ENCODE results near the gene CEACAM19. TPM values are rescaled to one million over a fixed set of nuclear protein-coding genes. Genes with fewer than 3 reads are reported as not detected.
A peak's percentile ranks its signal among the peaks of the same experiment; 100 is the strongest.

Gene CEACAM19
- polyA plus RNA-seq, 3 donors, result 7.6 TPM; not detected in 2

DNA sequence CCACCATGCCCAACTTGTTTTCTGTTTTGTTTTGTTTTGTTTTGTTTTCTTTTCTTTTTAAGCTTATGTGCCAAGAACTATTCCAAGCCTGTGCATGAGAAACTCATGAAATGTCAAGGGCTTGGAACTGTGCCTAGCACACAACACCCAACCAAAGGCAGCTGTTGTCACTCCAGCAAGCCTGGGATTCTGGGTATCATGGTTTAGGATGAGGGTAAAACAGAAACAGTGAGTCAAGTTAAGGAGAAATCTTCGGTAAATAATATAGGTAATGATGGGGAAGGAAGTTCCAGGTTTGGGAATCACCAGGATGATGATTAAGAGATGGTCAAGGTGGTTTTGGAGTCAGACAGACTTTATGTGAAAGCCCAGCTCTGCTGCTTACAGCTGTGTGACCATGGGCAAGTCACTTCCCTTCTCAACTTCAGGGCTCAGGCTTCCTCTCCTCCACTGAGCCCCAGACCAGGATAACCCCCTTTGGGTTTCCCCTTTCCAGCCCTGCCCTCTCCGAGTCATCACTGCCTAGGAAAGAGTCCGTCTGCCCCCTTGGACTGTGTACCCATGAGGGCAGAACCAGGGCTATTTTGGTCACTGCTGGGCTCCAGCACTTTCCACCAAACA is 22.5 kb upstream of the CEACAM19 start:
- H3K4me1 ChIP-seq (ENCODE audit: control insufficient read depth in 1 of 2, insufficient read depth in 2 of 2, low read length in 2 of 2), result peaks cover 6 to 9% of the 10 kb centered on the region in 2 donors
- peaks cover 6% of the 10 kb centered on the region for H3K79me2 ChIP-seq (ENCODE audit: insufficient read depth, low read length)
- no peaks in the 10 kb centered on the region for H3K9me3 ChIP-seq (replicated peaks in 1 of 2; ENCODE audit: control insufficient read depth in 1 of 2, insufficient read depth in 1 of 2, low read length in 2 of 2)
- 86% methylated on average over 3 of the region's 3 CpGs for WGBS (ENCODE audit: insufficient coverage)
- H3K27me3 ChIP-seq (ENCODE audit: control insufficient read depth in 2 of 2, insufficient read depth in 2 of 2, low read length in 2 of 2), result no peaks in the 10 kb centered on the region
- no peak overlapping the region for H3K9ac ChIP-seq (ENCODE audit: insufficient read depth, low read length, poor library complexity, severe bottlenecking)
- no peak overlapping the region for H3K4me3 ChIP-seq (replicated peaks in 1 of 3; ENCODE audit: low read depth in 2 of 3, low read length in 3 of 3)
- peaks cover 0 to 1% (median 0%) of the 10 kb centered on the region in 3 donors for H3K27me3 Mint-ChIP-seq (ENCODE audit: low read depth in 3 of 3)
- TF ChIP-seq CTCF (IDR thresholded peaks at IDR 0.05), result no peak
- H3K27ac ChIP-seq (ENCODE audit: low read depth in 1 of 2, low read length in 2 of 2), result peak overlapping the region in 1 of 2 donors; percentile 29
- H3K27ac Mint-ChIP-seq, result peak overlapping the region in 3 of 7 donors; percentile 4 to 62 (median 35)
- peaks cover 18% of the 10 kb centered on the region for H3K4me1 Mint-ChIP-seq
- intact Hi-C loops (cut with micrococcal nuclease), result no loop called here
- DNase-seq, result peak in 2 of 3 donors; percentile 15 to 65
- H3K9me3 Mint-ChIP-seq, result no peaks in the 10 kb centered on the region
- H4K20me1 ChIP-seq (ENCODE audit: insufficient read depth, low read length), result peaks cover 34% of the 10 kb centered on the region
- H3K4me3 Mint-ChIP-seq, result peak overlapping the region in 1 of 2 donors; percentile 24
- H3K36me3 Mint-ChIP-seq, result peaks cover 54 to 72% of the 10 kb centered on the region in 2 donors
- H2AFZ ChIP-seq (ENCODE audit: insufficient read depth, low read depth, low read length, poor library complexity, severe bottlenecking), result no peak overlapping the region
- no peak overlapping the region for H3K4me2 ChIP-seq (replicated peaks; ENCODE audit: extremely low read depth, low read length, poor library complexity, severe bottlenecking)
- peaks cover 52 to 57% of the 10 kb centered on the region in 2 donors for H3K36me3 ChIP-seq (replicated peaks in 1 of 2; ENCODE audit: control insufficient read depth in 1 of 2, insufficient read depth in 2 of 2, low read length in 2 of 2)

DNA sequence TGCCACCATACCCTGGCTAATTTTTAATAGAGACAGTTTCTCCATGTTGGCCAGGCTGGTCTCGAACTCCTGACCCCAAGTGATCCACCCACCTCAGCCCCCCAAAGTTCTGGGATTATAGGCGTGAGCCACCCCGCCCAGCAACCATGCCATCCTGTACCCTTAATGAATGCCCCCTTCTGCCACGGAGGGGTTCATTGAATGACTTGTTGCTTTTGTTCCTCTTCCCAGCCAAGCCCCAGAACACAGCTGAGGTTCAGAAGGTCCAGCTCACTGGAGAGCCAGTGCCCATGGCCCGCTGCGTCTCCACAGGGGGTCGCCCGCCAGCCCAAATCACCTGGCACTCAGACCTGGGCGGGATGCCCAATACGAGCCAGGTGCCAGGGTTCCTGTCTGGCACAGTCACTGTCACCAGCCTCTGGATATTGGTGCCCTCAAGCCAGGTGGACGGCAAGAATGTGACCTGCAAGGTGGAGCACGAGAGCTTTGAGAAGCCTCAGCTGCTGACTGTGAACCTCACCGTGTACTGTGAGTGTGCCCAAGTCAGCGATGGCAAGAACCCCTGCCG is 21.6 kb upstream of the CEACAM19 start:
- Histone ChIP-seq H3K4me3 (replicated peaks in 1 of 3; ENCODE audit: low read depth in 2 of 3, low read length in 3 of 3) (no peak overlapping the region), H4K20me1 (ENCODE audit: insufficient read depth, low read length) (peaks cover 38% of the 10 kb centered on the region), H3K79me2 (ENCODE audit: insufficient read depth, low read length) (peaks cover under 1% of the 10 kb centered on the region), H3K4me2 (replicated peaks; ENCODE audit: extremely low read depth, low read length, poor library complexity, severe bottlenecking) (no peak overlapping the region), H3K27me3 (ENCODE audit: control insufficient read depth in 2 of 2, insufficient read depth in 2 of 2, low read length in 2 of 2) (no peaks in the 10 kb centered on the region), H2AFZ (ENCODE audit: insufficient read depth, low read depth, low read length, poor library complexity, severe bottlenecking) (no peak overlapping the region), H3K4me1 (ENCODE audit: control insufficient read depth in 1 of 2, insufficient read depth in 2 of 2, low read length in 2 of 2) (peaks cover under 1 to 1% of the 10 kb centered on the region in 2 donors), H3K36me3 (replicated peaks in 1 of 2; ENCODE audit: control insufficient read depth in 1 of 2, insufficient read depth in 2 of 2, low read length in 2 of 2) (peaks cover 53 to 60% of the 10 kb centered on the region in 2 donors), H3K9me3 (replicated peaks in 1 of 2; ENCODE audit: control insufficient read depth in 1 of 2, insufficient read depth in 1 of 2, low read length in 2 of 2) (no peaks in the 10 kb centered on the region), H3K27ac (ENCODE audit: low read depth in 1 of 2, low read length in 2 of 2) (no peak overlapping the region), H3K9ac (ENCODE audit: insufficient read depth, low read length, poor library complexity, severe bottlenecking) (no peak overlapping the region)
- 98% methylated on average over 15 of the region's 15 CpGs for WGBS (ENCODE audit: insufficient coverage)
- Mint-ChIP-seq H3K4me3 (no peak overlapping the region), H3K27me3 (ENCODE audit: low read depth in 3 of 3) (peaks cover 0 to under 1% (median 0%) of the 10 kb centered on the region in 3 donors), H3K4me1 (peaks cover 16% of the 10 kb centered on the region), H3K36me3 (peaks cover 58 to 77% of the 10 kb centered on the region in 2 donors), H3K9me3 (no peaks in the 10 kb centered on the region), H3K27ac (peak overlapping the region in 4 of 7 donors; percentile 18 to 81 (median 26))
- intact Hi-C loops (cut with micrococcal nuclease), result loop anchor here in 1 of 2 donors (10.0 kb wide), 2 partner anchors 75 to 195 kb away; partner anchors contain the start of gene NECTIN2
- DNase-seq, result no peak
- no peak for TF ChIP-seq CTCF (IDR thresholded peaks at IDR 0.05)

All from CD14-positive monocyte (primary cell).